GM11168 (cell line): Measurements from ENCODE around the gene MMRN2.

Source experiments
- in situ Hi-C: fragments of 300-500 bp; cut with MboI; formaldehyde crosslinking; loops from one replicate; pipeline ENCODE4 v1.12.0; 2022; ENCODE audit warnings: low sequenced_read_pairs; ENCODE audit not compliant: unreplicated experiment

Gene MMRN2

GRCh38 chr10:86899670-86900276, 57.6 kb downstream of the MMRN2 start:
- in situ Hi-C loops = no loop called here

- in situ Hi-C loops = no loop called here
These were observed 58.3 kb downstream of the MMRN2 start for GRCh38 chr10:86899132-86899531.

- in situ Hi-C loops = no loop called here
These were observed 58.9 kb downstream of the MMRN2 start for GRCh38 chr10:86898511-86898910.

- in situ Hi-C loops = loop anchor here (5.0 kb wide), 1 partner anchor 193 kb away; no protein-coding TSS in a partner anchor
These were observed 67.4 kb downstream of the MMRN2 start for GRCh38 chr10:86889997-86890396.

GRCh38 chr10:86888585-86889381, 68.6 kb downstream of the MMRN2 start:
- in situ Hi-C loops = no loop called here
